HG02798 (cell line): ENCODE measurements around the gene FLRT1.

Source experiments
- ATAC-seq: cut with Tn5 transposase; IDR thresholded peaks from one replicate; pipeline ENCODE4 v1.9.1; 2021; ENCODE audit warnings: mild to moderate bottlenecking; ENCODE audit not compliant: unreplicated experiment, poor library complexity

Gene FLRT1, protein sequence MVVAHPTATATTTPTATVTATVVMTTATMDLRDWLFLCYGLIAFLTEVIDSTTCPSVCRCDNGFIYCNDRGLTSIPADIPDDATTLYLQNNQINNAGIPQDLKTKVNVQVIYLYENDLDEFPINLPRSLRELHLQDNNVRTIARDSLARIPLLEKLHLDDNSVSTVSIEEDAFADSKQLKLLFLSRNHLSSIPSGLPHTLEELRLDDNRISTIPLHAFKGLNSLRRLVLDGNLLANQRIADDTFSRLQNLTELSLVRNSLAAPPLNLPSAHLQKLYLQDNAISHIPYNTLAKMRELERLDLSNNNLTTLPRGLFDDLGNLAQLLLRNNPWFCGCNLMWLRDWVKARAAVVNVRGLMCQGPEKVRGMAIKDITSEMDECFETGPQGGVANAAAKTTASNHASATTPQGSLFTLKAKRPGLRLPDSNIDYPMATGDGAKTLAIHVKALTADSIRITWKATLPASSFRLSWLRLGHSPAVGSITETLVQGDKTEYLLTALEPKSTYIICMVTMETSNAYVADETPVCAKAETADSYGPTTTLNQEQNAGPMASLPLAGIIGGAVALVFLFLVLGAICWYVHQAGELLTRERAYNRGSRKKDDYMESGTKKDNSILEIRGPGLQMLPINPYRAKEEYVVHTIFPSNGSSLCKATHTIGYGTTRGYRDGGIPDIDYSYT

GRCh38 chr11:64035576-64035975 is at the start of gene FLRT1:
TSS of gene FLRT1 (plus strand) at chr11:64035931. CDS start at chr11:64116268, 80,337 bp downstream.
- ATAC-seq: no peak

DNA sequence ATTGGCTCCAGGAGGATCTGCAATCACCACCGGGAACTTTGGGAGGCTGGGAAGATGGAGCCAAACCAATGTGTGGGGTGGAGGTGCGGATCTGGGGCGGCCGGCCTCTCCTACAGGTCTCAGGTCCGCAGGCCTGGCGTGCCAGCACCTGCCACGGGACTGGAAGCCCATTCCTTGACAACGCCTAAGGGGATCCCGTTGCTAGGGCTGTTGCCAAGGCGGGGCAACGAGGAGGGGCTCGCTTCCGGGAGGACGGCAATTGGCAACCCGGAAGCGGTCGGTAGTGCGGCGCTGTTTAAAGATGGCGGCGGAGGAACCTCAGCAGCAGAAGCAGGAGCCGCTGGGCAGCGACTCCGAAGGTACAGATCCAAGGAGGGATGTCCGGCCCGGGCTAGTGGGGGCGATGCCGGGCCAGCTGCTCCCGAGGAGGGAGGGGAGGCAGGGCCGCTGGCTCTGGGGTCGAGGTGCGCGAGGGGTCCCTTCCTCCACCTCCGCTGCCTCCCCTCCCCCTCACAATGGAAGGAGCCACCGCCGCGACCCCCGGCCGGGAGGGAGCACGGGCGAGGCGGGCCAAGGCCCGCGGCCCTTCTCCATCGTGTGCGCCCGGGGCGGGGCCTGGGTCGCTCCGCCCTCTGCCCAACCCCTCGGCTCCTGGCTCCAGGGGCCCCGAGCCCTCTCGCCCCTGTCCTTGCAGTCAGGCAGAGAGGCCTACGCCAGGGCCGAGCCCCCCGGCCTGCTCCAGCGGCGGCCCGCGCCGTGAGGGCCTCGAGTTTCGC is 49.4 kb upstream of the FLRT1 start, which contains the start of gene OTUB1:
Gene OTUB1 (plus strand): TSS at position 283 of the 776 bp plus-strand sequence. CDS start 19 bp downstream, at position 302.
- peak; percentile 85 for ATAC-seq

- ATAC-seq: no peak
Measured at GRCh38 chr11:63986932-63987513, 48.7 kb upstream of the FLRT1 start.

GRCh38 chr11:63991558-63991957 is 44.2 kb upstream of the FLRT1 start:
- no peak for ATAC-seq

- ATAC-seq: no peak
Measured at GRCh38 chr11:63993100-63993499, 42.6 kb upstream of the FLRT1 start.

DNA sequence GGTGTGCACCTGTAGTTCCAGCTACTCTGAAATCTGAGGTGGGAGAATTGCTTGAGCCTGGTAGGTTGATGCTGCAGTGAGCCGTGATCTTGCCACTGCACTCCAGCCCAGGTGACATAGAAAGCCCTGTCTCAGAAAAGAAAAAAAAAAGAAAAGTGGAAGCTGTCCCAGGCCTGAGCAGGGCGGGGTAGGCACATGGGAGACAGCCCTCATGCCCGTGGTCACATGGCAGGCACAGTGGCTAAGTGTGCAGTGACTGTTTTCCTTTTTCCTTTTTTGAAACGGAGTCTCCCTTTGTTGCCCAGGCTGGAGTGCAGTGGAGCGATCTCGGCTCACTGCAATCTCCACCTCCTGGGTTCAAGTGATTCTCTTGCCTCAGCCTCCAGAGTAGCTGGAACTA is 41.7 kb upstream of the FLRT1 start:
- no peak for ATAC-seq

DNA sequence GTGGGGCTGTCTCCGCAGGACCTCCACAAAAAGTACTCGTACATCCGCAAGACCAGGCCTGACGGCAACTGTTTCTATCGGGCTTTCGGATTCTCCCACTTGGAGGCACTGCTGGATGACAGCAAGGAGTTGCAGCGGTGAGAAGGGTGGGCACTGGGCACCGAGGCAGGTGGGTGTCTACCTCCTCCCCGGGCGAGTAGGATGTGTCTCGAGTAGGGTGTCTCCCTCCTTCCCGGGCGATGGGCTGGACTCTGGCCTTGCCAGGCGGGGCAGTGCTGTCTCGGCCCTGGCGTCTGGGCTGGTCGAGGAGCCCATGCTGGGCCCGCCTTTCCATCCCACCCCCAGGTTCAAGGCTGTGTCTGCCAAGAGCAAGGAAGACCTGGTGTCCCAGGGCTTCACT is 39.2 kb upstream of the FLRT1 start:
- ATAC-seq: no peak

- ATAC-seq: no peak
Measured at GRCh38 chr11:63997104-63997700, 38.5 kb upstream of the FLRT1 start.

- no peak for ATAC-seq
Measured at GRCh38 chr11:63997801-63998337, 37.9 kb upstream of the FLRT1 start.

DNA sequence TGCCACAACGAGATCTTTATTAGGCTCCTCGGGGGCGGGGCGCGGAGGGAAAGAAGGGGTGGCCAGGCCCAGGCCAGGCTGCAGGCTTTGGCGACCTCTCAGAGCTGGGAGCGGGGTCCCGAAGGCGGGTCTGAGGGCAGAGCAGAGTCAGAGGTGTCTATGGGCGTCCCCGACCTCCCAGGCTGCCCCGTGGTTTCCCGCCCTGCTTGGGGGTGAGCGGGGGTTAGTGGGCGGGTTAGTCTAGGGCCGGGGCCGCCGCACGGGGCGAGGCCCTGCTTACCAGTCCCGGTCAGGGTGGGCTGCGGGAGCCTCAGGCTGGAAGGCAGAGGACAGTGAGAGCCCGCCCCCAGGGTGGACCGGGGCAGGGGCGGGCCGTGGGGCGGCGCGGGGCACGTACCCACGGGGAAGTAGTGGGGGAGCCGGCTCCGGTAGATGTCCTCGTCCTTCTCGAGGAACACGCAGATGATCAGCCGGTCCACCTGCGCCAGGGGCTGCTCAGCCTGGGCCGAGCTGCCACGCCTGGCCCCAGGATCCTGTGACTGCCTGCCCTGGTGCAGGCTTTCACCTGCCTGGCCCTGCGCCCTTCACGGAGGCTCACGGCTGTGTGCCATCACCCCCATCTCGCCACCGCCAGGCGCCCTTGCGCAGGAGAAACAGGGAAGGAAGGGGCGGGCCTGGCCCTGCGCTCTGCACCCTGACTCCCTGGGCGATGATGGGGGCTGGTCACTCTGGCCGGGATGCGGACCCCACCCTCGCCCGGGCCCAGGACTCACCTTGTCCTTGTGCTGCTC is 37.0 kb upstream of the FLRT1 start:
- no peak for ATAC-seq

DNA sequence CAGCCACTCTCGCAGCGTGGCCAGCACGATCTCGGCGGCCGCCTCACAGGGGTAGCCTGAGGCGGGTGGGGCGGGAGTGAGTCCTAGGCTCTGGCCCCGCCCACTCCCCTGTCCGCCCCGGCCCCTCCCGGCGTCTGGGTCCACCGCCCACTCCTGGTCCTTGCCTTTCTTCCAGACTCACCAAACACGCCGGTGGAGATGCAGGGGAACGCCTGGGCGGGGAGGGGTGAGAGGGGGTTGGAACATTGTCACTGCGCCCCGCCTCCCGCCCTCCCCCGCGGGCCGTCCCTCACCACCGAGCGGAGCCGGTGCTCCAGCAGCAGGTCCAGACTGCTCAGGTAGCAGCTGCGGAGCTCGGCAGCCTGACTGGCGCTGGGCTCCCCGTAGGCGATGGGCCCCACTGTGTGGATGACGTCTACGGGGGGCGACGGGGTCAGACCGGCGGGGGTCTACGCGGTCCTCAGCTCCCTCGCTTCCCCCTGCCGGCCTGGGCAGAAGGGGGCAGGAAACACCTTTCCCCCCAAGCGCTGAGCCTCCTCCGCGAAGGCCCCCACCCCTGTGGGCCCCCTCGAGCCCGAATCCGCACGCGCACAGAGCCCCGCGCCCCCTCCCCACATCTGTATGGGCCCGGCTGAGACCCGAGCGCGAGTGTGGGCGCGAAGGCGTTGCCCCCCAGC is 36.2 kb upstream of the FLRT1 start:
- ATAC-seq: no peak

- ATAC-seq: peak; percentile 55
Measured at GRCh38 chr11:64000026-64000739, 35.5 kb upstream of the FLRT1 start.

DNA sequence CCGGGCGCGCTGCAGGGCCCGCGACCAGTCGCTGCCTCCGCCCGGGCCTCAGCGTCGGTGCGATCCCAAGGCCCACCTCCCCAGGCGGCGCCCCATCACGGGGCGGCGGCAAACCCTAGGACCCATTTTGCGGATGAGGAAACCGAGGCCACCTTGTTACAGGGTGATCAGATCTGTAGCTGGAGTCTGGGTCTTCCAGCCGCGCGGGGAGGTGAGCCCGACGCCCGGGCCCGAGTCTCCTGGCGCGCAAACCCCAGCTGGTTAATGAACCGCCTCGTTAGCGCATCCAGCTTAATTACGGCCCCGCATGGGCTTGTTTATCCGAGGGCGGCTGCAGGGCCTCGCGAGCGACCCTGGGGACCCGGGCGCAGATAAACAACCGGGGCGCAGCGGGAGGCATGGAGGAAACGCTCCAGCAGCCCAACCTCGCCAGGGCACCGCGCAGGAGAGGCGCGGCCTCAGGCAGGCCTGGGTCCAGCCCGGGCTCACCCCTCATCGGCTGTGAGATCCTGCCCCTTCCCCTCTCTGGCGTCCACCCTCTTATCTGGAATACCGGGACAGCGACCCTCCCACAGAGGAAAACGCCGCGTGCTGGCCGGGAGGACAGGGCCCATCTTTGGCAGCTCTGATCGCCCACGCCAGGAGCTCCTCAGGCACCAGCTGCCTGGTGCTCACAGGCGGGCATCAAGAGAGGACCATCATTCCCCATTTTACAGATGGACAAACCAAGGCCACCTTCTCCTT is 34.8 kb upstream of the FLRT1 start:
- ATAC-seq: no peak

DNA sequence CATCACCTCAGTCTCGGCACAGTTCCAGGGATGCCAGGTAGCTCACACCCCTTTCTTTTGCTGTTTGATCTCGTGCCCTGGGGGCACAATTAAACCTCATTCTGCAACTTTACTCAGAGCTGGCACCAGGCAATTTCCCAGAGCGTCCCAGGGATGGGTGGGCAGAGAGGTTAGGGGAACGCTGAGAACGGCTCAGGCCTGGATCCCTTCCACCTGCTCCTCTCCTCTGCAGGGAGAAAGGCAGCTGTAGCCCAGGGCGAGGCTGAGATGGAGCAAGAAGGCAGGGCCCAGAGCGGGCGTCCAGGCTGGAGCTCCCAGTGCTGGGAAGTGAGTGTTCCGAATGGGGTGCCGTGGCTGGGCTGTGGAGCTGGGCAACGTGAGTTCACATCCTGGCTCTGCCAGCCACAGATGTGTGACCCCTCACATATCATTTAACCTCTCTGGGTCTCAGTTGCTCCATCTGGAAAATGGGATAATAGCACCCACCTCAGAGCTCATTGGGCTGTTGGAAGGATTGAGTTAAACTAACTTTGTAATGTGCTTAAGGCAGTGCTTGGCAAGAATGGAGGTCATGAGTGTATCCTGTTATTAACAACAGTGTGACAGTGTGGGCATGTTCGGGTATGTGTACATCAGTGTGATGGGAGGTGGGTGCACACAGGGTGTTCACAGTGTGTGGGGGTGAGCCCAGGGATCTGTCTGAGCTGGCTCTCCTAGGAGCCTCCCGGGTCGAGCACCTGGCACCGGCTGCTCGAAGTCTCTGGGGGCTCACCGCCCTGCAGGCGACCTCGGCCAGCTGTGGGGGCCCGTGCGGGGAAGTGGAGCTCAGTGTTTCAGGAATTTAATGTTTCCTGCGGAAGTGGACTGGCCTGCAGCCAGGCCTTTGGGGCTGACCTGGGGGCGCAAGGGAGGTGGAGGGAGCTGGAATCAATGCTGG is 34.0 kb upstream of the FLRT1 start:
- no peak for ATAC-seq

- no peak for ATAC-seq
Measured at GRCh38 chr11:64003807-64004589, 31.7 kb upstream of the FLRT1 start.
